Lung (tissue), 12 donors: Measurements from ENCODE around the gene PBXIP1. TPM values are rescaled to one million over a fixed set of nuclear protein-coding genes. Genes with fewer than 3 reads are reported as not detected.
A peak's percentile ranks its signal among the peaks of the same experiment; 100 is the strongest.
"Not testable (repeated sequence)": the region's sequence is repeated elsewhere in the genome, so short reads cannot be mapped to it uniquely, and the experiment has no call there.

Source experiments
- ATAC-seq: fragments of 200-7000 bp; cut with Tn5 transposase; one replicate; pipeline ENCODE4 v1.9.1; 2020; ENCODE audit warnings: moderate number of reproducible peaks; ENCODE audit not compliant: insufficient read depth, low FRiP score
- DNase-seq, 3 donors: peaks; one replicate each; pipeline ENCODE4 v3.0.0-alpha.2; 2013 to 2017
- H3K27ac ChIP-seq, 2 donors: one replicate each; pipeline ENCODE4 v1.5.1; 2013; ENCODE audit warnings: mild to moderate bottlenecking in 2 of 2, moderate library complexity in 2 of 2, control low read depth in 1 of 2, inconsistent platforms in 1 of 2, low read depth in 1 of 2, low read length in 1 of 2
- H3K27me3 ChIP-seq, 3 donors: one replicate each; pipeline ENCODE4 v1.5.1; 2013; ENCODE audit warnings: low read length in 2 of 3; ENCODE audit not compliant: control insufficient read depth in 3 of 3, insufficient read depth in 3 of 3
- H3K36me3 ChIP-seq, 4 donors: one replicate each; pipeline ENCODE4 v1.5.1; 2013; ENCODE audit warnings: low read length in 4 of 4, mild to moderate bottlenecking in 1 of 4, moderate library complexity in 1 of 4; ENCODE audit not compliant: control insufficient read depth in 4 of 4, insufficient read depth in 4 of 4
- H3K4me1 ChIP-seq, 5 donors: one replicate each; pipeline ENCODE4 v1.5.1; 2013; ENCODE audit warnings: low read length in 5 of 5, mild to moderate bottlenecking in 2 of 5, moderate library complexity in 1 of 5; ENCODE audit not compliant: control insufficient read depth in 5 of 5, insufficient read depth in 5 of 5
- H3K4me3 ChIP-seq: one replicate; pipeline ENCODE4 v1.5.1; 2013; ENCODE audit warnings: mild to moderate bottlenecking, control low read depth, moderate library complexity
- H3K9ac ChIP-seq, 2 donors: one replicate each; pipeline ENCODE4 v1.5.1; 2013; ENCODE audit warnings: low read length in 2 of 2, control low read depth in 1 of 2; ENCODE audit not compliant: insufficient read depth in 1 of 2
- H3K9me3 ChIP-seq, 4 donors: one replicate each; pipeline ENCODE4 v1.5.1; 2013; ENCODE audit warnings: low read length in 3 of 4, mild to moderate bottlenecking in 1 of 4, moderate library complexity in 1 of 4; ENCODE audit not compliant: control insufficient read depth in 4 of 4, insufficient read depth in 3 of 4
- WGBS, 2 donors: extraction: QIAGEN DNeasy Blood & Tissue Kit; methylation state at CpG; one replicate each; pipeline ENCODE4 v1.1.7; 2013; 5-methylcytosine and 5-hydroxymethylcytosine counted together
- polyA plus RNA-seq, 2 donors: library from polyadenylated mRNA; stranded (reverse); fragments of 200-250 nt; gene quantifications; one replicate each; pipeline ENCODE4 v1.2.1, GENCODE V29; 2013
- total RNA-seq, 2 donors: library from RNA; depleted of rRNA in 1 of 2; stranded (reverse); fragments of >200 nt in 1 of 2; gene quantifications; one replicate each; pipeline ENCODE4 v1.2.1, GENCODE V29; 2014 to 2021
- TF ChIP-seq, protein P1 (sequence below): IDR thresholded peaks from 2 replicates; pipeline ENCODE4 v1.5.1; 2012; ENCODE audit warnings: mild to moderate bottlenecking; ENCODE audit errors: control extremely low read depth, extremely low read depth
- donor health status: control.
- donor health status: control.
- donor health status: Bipolar disorder and iron deficiency.
- donor health status: healthy.
- donor health status: DM: yes; HTN: yes; CAD: no.

The PBXIP1 gene
- total and polyA plus RNA-seq, 4 donors, result 32.8 to 178 (median 35.3) TPM

DNA sequence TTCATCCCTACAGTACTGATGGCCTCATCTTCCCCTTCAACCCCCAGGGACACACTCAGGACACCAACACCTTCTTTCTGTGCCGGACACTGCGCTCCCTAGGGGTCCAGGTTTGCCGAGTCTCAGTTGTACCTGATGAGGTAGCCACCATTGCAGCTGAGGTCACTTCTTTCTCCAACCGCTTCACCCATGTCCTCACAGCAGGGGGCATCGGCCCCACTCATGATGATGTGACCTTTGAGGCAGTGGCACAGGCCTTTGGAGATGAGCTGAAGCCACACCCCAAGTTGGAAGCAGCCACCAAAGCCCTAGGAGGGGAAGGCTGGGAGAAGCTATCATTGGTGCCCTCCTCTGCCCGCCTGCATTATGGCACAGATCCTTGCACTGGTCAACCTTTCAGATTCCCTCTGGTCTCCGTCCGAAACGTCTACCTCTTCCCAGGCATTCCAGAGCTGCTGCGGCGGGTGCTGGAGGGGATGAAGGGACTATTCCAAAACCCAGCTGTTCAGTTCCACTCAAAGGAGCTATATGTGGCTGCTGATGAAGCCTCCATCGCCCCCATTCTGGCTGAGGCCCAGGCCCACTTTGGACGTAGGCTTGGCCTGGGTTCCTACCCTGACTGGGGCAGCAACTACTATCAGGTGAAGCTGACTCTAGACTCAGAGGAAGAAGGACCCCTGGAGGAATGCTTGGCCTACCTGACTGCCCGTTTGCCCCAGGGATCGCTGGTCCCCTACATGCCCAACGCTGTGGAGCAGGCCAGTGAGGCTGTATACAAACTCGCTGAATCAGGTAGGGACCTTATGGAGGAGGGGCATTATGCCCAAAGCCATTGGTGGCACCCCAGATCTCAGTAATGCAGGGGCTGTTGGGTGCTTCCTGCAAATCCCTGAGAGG is 32.4 kb upstream of the PBXIP1 start:
- Histone ChIP-seq H3K4me3 (no peak overlapping the region), H3K27me3 (no peaks in the 10 kb centered on the region), H3K4me1 (peaks cover 0 to 8% (median 6%) of the 10 kb centered on the region in 5 donors), H3K27ac (no peak overlapping the region), H3K9ac (no peak overlapping the region), H3K9me3 (no peaks in the 10 kb centered on the region), H3K36me3 (peaks cover 0 to 33% (median 6%) of the 10 kb centered on the region in 4 donors)
- WGBS, 2 donors, result 89 to 95% methylated on average over 17 of the region's 17 CpGs
- TF ChIP-seq, protein P1, sequence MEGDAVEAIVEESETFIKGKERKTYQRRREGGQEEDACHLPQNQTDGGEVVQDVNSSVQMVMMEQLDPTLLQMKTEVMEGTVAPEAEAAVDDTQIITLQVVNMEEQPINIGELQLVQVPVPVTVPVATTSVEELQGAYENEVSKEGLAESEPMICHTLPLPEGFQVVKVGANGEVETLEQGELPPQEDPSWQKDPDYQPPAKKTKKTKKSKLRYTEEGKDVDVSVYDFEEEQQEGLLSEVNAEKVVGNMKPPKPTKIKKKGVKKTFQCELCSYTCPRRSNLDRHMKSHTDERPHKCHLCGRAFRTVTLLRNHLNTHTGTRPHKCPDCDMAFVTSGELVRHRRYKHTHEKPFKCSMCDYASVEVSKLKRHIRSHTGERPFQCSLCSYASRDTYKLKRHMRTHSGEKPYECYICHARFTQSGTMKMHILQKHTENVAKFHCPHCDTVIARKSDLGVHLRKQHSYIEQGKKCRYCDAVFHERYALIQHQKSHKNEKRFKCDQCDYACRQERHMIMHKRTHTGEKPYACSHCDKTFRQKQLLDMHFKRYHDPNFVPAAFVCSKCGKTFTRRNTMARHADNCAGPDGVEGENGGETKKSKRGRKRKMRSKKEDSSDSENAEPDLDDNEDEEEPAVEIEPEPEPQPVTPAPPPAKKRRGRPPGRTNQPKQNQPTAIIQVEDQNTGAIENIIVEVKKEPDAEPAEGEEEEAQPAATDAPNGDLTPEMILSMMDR, result no peak
- no peak for ATAC-seq
- no peak for DNase-seq

DNA sequence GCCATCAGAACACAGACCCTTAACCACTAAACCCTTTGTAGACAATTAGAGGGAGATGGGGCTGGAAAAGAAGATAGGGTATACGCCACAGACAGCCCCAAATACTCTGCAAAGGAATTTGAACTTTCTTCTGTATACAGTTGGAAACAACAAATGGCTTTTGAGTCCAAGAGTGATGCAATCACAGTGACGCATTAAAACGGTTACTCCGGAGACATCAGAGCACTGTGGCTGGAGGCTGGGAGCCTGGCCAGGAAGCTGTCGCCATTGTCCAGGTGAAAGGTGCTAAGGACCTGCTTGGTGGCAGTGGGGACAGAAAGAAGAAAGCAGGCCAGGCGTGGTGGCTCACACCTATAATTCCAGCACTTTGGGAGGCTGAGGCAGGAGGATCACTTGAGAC is 31.4 kb upstream of the PBXIP1 start:
- 67 to 70% methylated on average over 6 of the region's 6 CpGs for WGBS, 2 donors
- H3K4me3 ChIP-seq, result no peak overlapping the region
- TF ChIP-seq, protein P1, result no peak
- H3K36me3 ChIP-seq, result peaks cover 0 to 33% (median 6%) of the 10 kb centered on the region in 4 donors
- no peak overlapping the region for H3K9ac ChIP-seq
- DNase-seq (no peak), ATAC-seq (no peak)
- no peaks in the 10 kb centered on the region for H3K27me3 ChIP-seq
- no peak overlapping the region for H3K27ac ChIP-seq
- no peaks in the 10 kb centered on the region for H3K9me3 ChIP-seq
- H3K4me1 ChIP-seq, result peaks cover 0 to 12% (median 6%) of the 10 kb centered on the region in 5 donors

DNA sequence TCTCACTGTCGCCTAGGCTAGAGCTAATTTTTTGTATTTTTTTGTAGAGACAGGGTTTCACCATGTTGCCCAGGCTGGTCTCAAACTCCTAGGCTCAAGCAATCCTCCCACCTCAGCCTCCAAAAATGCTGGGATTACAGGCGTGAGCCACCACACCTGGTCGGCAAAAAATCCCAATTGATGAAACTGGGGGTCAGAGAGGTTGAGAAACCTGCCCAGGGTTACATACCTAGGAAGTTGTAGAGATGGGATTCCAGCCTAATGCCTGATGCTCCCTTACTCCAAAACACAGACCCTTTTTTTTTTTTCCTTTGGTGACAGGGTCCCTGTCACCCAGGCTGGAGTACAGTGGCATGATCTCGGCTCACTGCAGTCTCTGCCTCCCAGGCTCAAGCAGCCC is 30.8 kb upstream of the PBXIP1 start:
- H3K27me3 ChIP-seq, H3K9me3 ChIP-seq, H3K27ac ChIP-seq, ATAC-seq, DNase-seq, H3K4me3 ChIP-seq, H3K9ac ChIP-seq: not testable (repeated sequence)
- WGBS, 2 donors, result 95 to 96% methylated on average over 4 of the region's 4 CpGs
- H3K36me3 ChIP-seq, result peaks cover 0 to 33% (median 6%) of the 10 kb centered on the region in 4 donors
- peaks cover 0 to 14% (median 6%) of the 10 kb centered on the region in 5 donors for H3K4me1 ChIP-seq

DNA sequence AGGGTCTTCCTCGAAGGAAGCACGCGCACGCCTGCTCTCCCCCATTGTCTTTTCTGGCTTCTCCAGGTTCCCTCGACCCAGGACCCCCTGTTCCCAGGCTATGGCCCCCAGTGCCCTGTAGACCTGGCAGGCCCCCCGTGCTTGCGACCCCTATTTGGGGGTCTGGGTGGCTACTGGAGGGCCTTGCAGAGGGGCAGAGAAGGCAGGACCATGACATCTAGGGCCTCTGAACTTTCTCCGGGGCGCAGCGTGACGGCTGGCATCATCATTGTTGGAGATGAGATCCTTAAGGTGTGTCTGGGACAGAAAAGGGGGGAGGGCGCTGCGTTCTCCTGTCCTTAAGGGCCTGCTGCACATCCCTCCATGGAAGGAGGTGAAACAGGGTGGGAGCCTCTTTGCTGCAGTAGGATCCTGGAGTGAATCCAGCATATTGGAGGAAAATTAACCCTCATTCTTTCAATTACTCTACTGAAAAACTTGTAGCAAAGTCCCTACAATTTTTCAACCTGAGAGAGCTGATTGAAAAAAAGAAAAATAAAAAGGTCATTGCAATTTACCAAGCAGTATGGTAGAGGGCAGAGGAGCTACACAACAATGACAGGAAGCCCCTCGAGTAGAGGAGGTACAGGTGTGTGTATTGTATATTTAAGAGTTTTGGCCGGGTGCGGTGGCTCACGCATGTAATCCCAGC is 28.0 kb upstream of the PBXIP1 start:
- peak overlapping the region; percentile 62 to 76 for H3K27ac ChIP-seq
- WGBS, 2 donors, result 17 to 20% methylated on average over 17 of the region's 17 CpGs
- no peak for ATAC-seq

More for the DNA sequence above, 28.0 kb upstream of the PBXIP1 start:
- Histone ChIP-seq H3K9ac (peak overlapping the region; percentile 69 to 88), H3K36me3 (peaks cover 0 to 19% (median 9%) of the 10 kb centered on the region in 4 donors), H3K27me3 (no peaks in the 10 kb centered on the region), H3K9me3 (no peaks in the 10 kb centered on the region), H3K4me1 (peaks cover 0 to 14% (median 6%) of the 10 kb centered on the region in 5 donors), H3K4me3 (peak overlapping the region; percentile 82)
- TF ChIP-seq, protein P1, result no peak
- no peak for DNase-seq
